Gastrocnemius medialis (tissue), 4 donors: ENCODE results near the gene MEIS2. TPM values are rescaled to one million over a fixed set of nuclear protein-coding genes. Genes with fewer than 3 reads are reported as not detected.

Source experiments
- ATAC-seq, 2 donors: fragments of 150-250 bp; one replicate each; pipeline ENCODE4 v1.9.1; 2016
- DNase-seq, 2 donors: peaks; one replicate each; pipeline ENCODE4 v3.0.0-alpha.2; 2019
- H3K27ac ChIP-seq, 4 donors: fragments of 200-600 bp; sonication (generic); 1 replicate in 1 of 4; 2 replicates in 3 of 4; pipeline ENCODE4 v1.5.1; 2016 to 2018; ENCODE audit warnings: mild to moderate bottlenecking in 2 of 4, moderate library complexity in 1 of 4
- H3K27me3 ChIP-seq, 3 donors: fragments of 200-600 bp; sonication (generic) in 2 of 3; 1 replicate in 1 of 3; 2 replicates in 2 of 3; pipeline versions ENCODE4 v1.5.1 to v1.6.0; 2016 to 2019; ENCODE audit warnings: mild to moderate bottlenecking in 1 of 3, moderate library complexity in 1 of 3
- H3K36me3 ChIP-seq, 2 donors: fragments of 200-600 bp; sonication (generic) in 1 of 2; one replicate each; pipeline ENCODE4 v1.5.1; 2017 to 2018
- H3K4me1 ChIP-seq, 2 donors: fragments of 200-600 bp; sonication (generic) in 1 of 2; one replicate each; pipeline ENCODE4 v1.5.1; 2016 to 2017; ENCODE audit warnings: mild to moderate bottlenecking in 2 of 2
- H3K4me3 ChIP-seq, 4 donors: fragments of 200-600 bp; sonication (generic) in 3 of 4; 1 replicate in 1 of 4; 2 replicates in 3 of 4; pipeline ENCODE4 v1.5.1; 2016 to 2019; ENCODE audit warnings: mild to moderate bottlenecking in 2 of 4
- H3K9me3 ChIP-seq, 3 donors: fragments of 200-600 bp; sonication (generic) in 2 of 3; 1 replicate in 1 of 3; 2 replicates in 2 of 3; pipeline ENCODE4 v1.5.1; 2016 to 2019
- CTCF ChIP-seq, 5 experiments: fragments of 450-650 bp in 3 of 5; fragments of 200-600 bp in 2 of 5; sonication (generic) in 2 of 5; IDR thresholded peaks in 4 of 5; conservative IDR thresholded peaks in 1 of 5; 1 replicate in 4 of 5; 2 replicates in 1 of 5; pipeline ENCODE4 v1.5.1; 2016 to 2019; ENCODE audit warnings: antibody characterized with exemption in 5 of 5, mild to moderate bottlenecking in 3 of 5, moderate library complexity in 3 of 5
- POLR2A ChIP-seq, 2 donors: fragments of 450-650 bp; IDR thresholded peaks; one replicate each; pipeline ENCODE4 v1.6.1; 2017; ENCODE audit warnings: antibody characterized with exemption in 2 of 2, mild to moderate bottlenecking in 2 of 2, moderate library complexity in 2 of 2
- in situ Hi-C, 4 donors: fragments of 200-750 bp; cut with MboI; loops; one replicate each; pipeline versions ENCODE4 v1.15.0 to v1.8.0; 2017; ENCODE audit warnings: low sequenced_read_pairs in 4 of 4
- intact Hi-C: fragments of 100-400 bp; cut with DNase I; formaldehyde crosslinking; loops from one replicate; pipeline ENCODE4 v1.15.1; 2023; ENCODE audit warnings: low total_unique reads
- total RNA-seq, 4 donors: library from RNA; depleted of rRNA; stranded (reverse); fragments of >200 nt; gene quantifications; one replicate each; pipeline versions ENCODE4 v1.1.0 to v1.2.3, GENCODE V29; 2016

MEIS2 gene
- total RNA-seq, 4 donors from 2014 or later = 0.31 to 1.8 (median 0.40) TPM; not detected in 1

DNA sequence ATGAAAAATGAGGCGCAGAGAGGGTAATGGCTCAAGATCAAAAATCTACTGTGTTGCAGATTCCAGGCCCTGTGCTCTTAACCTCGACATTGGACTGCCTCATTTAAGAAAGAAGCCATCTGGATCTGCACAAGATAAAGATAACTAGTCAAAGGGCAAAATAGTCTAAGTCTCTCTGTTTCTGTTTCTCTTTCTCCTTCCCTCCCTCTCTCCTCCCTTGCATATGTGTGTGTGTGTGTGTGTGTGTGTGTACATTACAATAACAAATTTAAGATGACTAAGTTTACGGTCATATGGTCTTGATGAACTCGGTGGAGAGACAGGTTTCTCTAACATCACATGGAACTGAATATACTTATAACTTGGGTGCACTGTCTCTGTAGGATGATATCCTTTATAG, 69.2 kb downstream of the MEIS2 start:
- Histone ChIP-seq H3K4me1 (no peaks in the 10 kb centered on the region), H3K27ac (no peak overlapping the region), H3K27me3 (no peaks in the 10 kb centered on the region), H3K4me3 (no peak overlapping the region), H3K36me3 (no peaks in the 10 kb centered on the region), H3K9me3 (no peaks in the 10 kb centered on the region)
- ATAC-seq = no peak
- in situ Hi-C loops (no loop called here), intact Hi-C loops (no loop called here)
- no peak for TF ChIP-seq CTCF (IDR thresholded peaks at IDR 0.05 in 4 of 5, conservative IDR thresholded peaks at IDR 0.05 in 1 of 5)
- TF ChIP-seq POLR2A (IDR thresholded peaks at IDR 0.05) = no peak
- no peak for DNase-seq

DNA sequence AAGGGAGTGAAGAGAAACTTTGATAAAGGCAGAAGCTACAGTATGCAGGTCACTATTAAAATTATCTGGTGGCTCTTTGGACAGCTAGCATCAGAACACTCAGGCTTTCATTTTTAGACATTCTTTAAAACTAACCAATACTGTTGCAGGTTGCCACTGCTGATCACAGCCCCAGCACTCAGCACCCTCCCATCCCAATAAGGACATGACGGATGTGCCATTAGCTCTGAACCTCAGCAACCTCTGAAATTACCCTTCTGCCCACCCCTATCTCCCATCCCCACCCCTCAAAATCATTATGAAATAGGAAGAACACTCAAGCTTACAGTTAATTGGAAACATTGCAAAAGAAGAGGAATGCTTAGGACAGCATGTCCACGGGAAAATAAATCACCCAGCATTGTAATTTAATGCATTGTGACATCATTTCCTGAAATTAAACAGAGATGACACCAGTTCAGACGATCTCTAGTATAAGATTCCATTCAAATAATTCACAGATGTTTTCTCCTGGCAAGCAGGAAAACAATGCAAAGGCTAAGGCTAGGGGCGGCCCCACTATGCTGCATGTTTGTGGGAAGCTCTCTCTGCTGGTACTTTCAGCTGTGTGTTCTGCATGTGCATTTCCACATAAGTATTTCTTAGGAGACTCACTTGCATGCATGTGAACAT, 71.6 kb downstream of the MEIS2 start:
- ATAC-seq (no peak), DNase-seq (no peak)
- intact Hi-C loops = no loop called here
- Histone ChIP-seq H3K27ac (no peak overlapping the region), H3K4me1 (no peaks in the 10 kb centered on the region), H3K36me3 (no peaks in the 10 kb centered on the region), H3K27me3 (no peaks in the 10 kb centered on the region), H3K4me3 (no peak overlapping the region), H3K9me3 (no peaks in the 10 kb centered on the region)
- TF ChIP-seq CTCF (IDR thresholded peaks at IDR 0.05 in 4 of 5, conservative IDR thresholded peaks at IDR 0.05 in 1 of 5) (no peak), POLR2A (IDR thresholded peaks at IDR 0.05) (no peak)
- in situ Hi-C loops = no loop called here

GRCh38 chr15:37020852-37021251, 79.5 kb downstream of the MEIS2 start:
- no peak overlapping the region for H3K4me3 ChIP-seq
- TF ChIP-seq CTCF (IDR thresholded peaks at IDR 0.05 in 4 of 5, conservative IDR thresholded peaks at IDR 0.05 in 1 of 5) (no peak), POLR2A (IDR thresholded peaks at IDR 0.05) (no peak)
- H3K27me3 ChIP-seq = no peaks in the 10 kb centered on the region
- H3K9me3 ChIP-seq = no peaks in the 10 kb centered on the region
- no peak for DNase-seq
- intact Hi-C loops = no loop called here
- H3K36me3 ChIP-seq = no peaks in the 10 kb centered on the region
- no peak overlapping the region for H3K27ac ChIP-seq
- in situ Hi-C loops = no loop called here
- ATAC-seq = no peak
- no peaks in the 10 kb centered on the region for H3K4me1 ChIP-seq

DNA sequence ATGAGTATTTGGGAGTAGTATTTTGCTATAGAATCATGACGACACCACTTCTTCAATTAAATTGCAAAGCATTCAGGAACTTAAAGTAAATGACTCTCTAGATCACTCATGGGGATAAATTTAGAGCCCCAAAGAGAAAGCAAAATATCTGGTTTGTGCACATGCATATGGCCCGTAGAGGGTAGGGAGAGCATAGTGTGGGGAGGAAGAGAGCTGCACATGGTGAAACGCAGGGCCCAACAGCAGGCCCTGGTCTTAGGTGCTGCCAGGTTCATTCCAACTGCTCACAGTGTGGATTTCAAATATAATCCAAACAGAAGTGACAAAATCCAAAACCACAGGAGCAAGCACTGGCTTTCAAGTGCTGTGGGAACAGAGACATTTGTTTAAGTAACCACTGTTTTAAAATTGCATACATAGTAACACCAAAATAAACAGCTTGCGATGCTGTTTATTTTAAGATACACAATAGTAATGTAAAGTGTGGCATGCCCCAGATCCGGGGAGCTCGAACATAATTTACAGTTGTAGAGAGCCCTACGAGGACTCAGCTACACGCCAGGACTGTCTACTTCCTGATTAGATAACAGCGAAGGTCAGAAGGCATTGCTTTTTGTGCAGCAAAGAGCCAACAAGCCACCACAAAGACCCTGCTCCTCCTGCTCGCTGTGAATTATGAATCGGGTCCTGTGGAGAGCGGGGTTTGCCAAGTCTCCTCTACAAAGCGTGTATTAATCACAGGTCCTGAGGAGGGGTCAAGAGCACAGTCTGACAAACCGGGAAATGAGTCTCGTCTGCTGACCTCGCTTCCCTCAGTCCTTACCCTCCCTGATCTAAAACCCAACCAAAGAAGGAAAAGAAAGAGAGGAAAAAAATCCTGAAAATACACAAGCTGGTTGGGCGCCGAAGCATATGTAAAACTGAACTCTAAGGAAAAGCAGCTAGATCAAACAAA, 80.6 kb downstream of the MEIS2 start:
- H3K4me1 ChIP-seq = no peaks in the 10 kb centered on the region
- in situ Hi-C loops (no loop called here), intact Hi-C loops (no loop called here)
- H3K27ac ChIP-seq = no peak overlapping the region
- TF ChIP-seq POLR2A (IDR thresholded peaks at IDR 0.05) (no peak), CTCF (IDR thresholded peaks at IDR 0.05 in 4 of 5, conservative IDR thresholded peaks at IDR 0.05 in 1 of 5) (no peak)
- H3K36me3 ChIP-seq = no peaks in the 10 kb centered on the region
- no peaks in the 10 kb centered on the region for H3K9me3 ChIP-seq
- H3K27me3 ChIP-seq = no peaks in the 10 kb centered on the region
- no peak for ATAC-seq
- no peak for DNase-seq
- no peak overlapping the region for H3K4me3 ChIP-seq
